SK-N-SH (cell line): Measurements from ENCODE around the gene TTC23. TPM values are rescaled to one million over a fixed set of nuclear protein-coding genes. Genes with fewer than 3 reads are reported as not detected.

Experiments
- CTCF ChIA-PET: fragments of 300-600, 350-600 bp; formaldehyde crosslinking; extraction: SDS; loops from one replicate; lab custom pipeline; 2021; lab: Yijun Ruan, JAX
- POLR2A ChIA-PET: fragments of 350-600 bp; sonication (Branson Sonifier 250); formaldehyde crosslinking; extraction: SDS; loops from one replicate; lab custom pipeline; 2020; ENCODE audit warnings: antibody characterized with exemption, inconsistent platforms; lab: Yijun Ruan, JAX
- DNase-seq: peaks from one replicate; pipeline ENCODE4 v3.0.0; 2012
- H2AFZ ChIP-seq: fragments of 200-600 bp; sonication (generic); 2 replicates; pipeline ENCODE4 v1.8.1; 2016; ENCODE audit warnings: antibody characterized with exemption, mild to moderate bottlenecking, low read depth
- H3F3A ChIP-seq: fragments of 200-600 bp; sonication (generic); replicated peaks from 2 replicates; pipeline ENCODE3; 2016; ENCODE audit warnings: antibody characterized with exemption, mild to moderate bottlenecking; ENCODE audit not compliant: insufficient read depth
- H3K27ac ChIP-seq, 2 experiments: fragments of 200-500 bp in 1 of 2; fragments of 200-600 bp in 1 of 2; sonication (Bioruptor generic) in 1 of 2; sonication (generic), shearing (Covaris generic) in 1 of 2; 2 replicates each; pipeline versions ENCODE4 v1.5.1 to v1.6.1; 2014 to 2016; ENCODE audit warnings: low read depth in 2 of 2, inconsistent platforms in 1 of 2, low read length in 1 of 2, mild to moderate bottlenecking in 1 of 2, mixed read lengths in 1 of 2
- H3K27me3 ChIP-seq: fragments of 200-600 bp; sonication (generic), shearing (Covaris generic); 2 replicates; pipeline ENCODE4 v1.6.1; 2016; ENCODE audit warnings: mixed run types; ENCODE audit not compliant: insufficient read depth
- H3K36me3 ChIP-seq, 2 experiments: fragments of 200-500 bp in 1 of 2; fragments of 200-600 bp in 1 of 2; sonication (Bioruptor generic) in 1 of 2; sonication (generic) in 1 of 2; replicated peaks in 1 of 2; 2 replicates each; pipeline versions ENCODE3 to v1.5.1; 2014 to 2016; ENCODE audit warnings: low read length in 1 of 2, mild to moderate bottlenecking in 1 of 2; ENCODE audit not compliant: insufficient read depth in 2 of 2, control insufficient read depth in 1 of 2
- H3K4me1 ChIP-seq, 2 experiments: fragments of 200-500 bp in 1 of 2; fragments of 200-600 bp in 1 of 2; sonication (Bioruptor generic) in 1 of 2; sonication (generic), shearing (Covaris generic) in 1 of 2; 2 replicates each; pipeline versions ENCODE4 v1.5.1 to v1.6.1; 2014 to 2016; ENCODE audit warnings: low read depth in 1 of 2, low read length in 1 of 2, mixed run types in 1 of 2; ENCODE audit not compliant: insufficient read depth in 2 of 2, control insufficient read depth in 1 of 2
- H3K4me2 ChIP-seq: fragments of 200-600 bp; sonication (generic), shearing (Covaris generic); 2 replicates; pipeline ENCODE4 v1.6.1; 2017; ENCODE audit warnings: mixed run types
- H3K4me3 ChIP-seq, 2 experiments: fragments of 200-500 bp in 1 of 2; fragments of 200-600 bp in 1 of 2; sonication (Bioruptor generic) in 1 of 2; sonication (generic), shearing (Covaris generic) in 1 of 2; 2 replicates each; pipeline versions ENCODE4 v1.5.1 to v1.8.1; 2014 to 2016; ENCODE audit warnings: low read depth in 2 of 2, inconsistent platforms in 1 of 2, low read length in 1 of 2, mild to moderate bottlenecking in 1 of 2, mixed read lengths in 1 of 2, moderate library complexity in 1 of 2
- H3K79me2 ChIP-seq: fragments of 200-600 bp; sonication (generic); 2 replicates; pipeline ENCODE4 v1.8.1; 2017; ENCODE audit warnings: mild to moderate bottlenecking; ENCODE audit not compliant: insufficient read depth
- H3K9ac ChIP-seq: fragments of 200-600 bp; sonication (generic); 2 replicates; pipeline ENCODE4 v1.6.1; 2017; ENCODE audit warnings: mixed run types
- H3K9me2 ChIP-seq: fragments of 200-600 bp; sonication (generic); 2 replicates; pipeline ENCODE4 v1.6.1; 2017; ENCODE audit warnings: mixed run types
- H3K9me3 ChIP-seq: fragments of 200-600 bp; sonication (generic); 2 replicates; pipeline ENCODE4 v1.6.1; 2017; ENCODE audit warnings: mixed run types, mild to moderate bottlenecking, moderate library complexity
- H4K20me1 ChIP-seq: fragments of 200-600 bp; sonication (generic); 2 replicates; pipeline ENCODE4 v1.6.1; 2017; ENCODE audit warnings: mild to moderate bottlenecking, mixed run types; ENCODE audit not compliant: insufficient read depth
- ELF1 ChIP-seq: IDR thresholded peaks from 2 replicates; pipeline ENCODE4 v1.4.0; 2012
- EP300 ChIP-seq, 2 experiments: IDR thresholded peaks; 2 replicates each; pipeline versions ENCODE4 v1.4.0 to v1.6.1; 2012; ENCODE audit warnings: borderline replicate concordance in 1 of 2, low read depth in 1 of 2, low read length in 1 of 2
- FOSL2 ChIP-seq: IDR thresholded peaks from 2 replicates; pipeline ENCODE4 v1.4.0; 2012; ENCODE audit warnings: low read depth, mild to moderate bottlenecking, moderate library complexity, borderline replicate concordance
- FOXM1 ChIP-seq: IDR thresholded peaks from 2 replicates; pipeline ENCODE4 v1.4.0; 2012; ENCODE audit warnings: low read depth, mild to moderate bottlenecking
- GABPA ChIP-seq: IDR thresholded peaks from 2 replicates; pipeline ENCODE4 v1.4.0; 2012; ENCODE audit warnings: low read depth, mild to moderate bottlenecking
- IRF3 ChIP-seq: fragments of 150-350 bp; IDR thresholded peaks from 2 replicates; pipeline ENCODE4 v1.6.1; 2016; ENCODE audit warnings: mild to moderate bottlenecking, low read depth, low read length
- JUND ChIP-seq: IDR thresholded peaks from 2 replicates; pipeline ENCODE4 v1.4.0; 2012
- MEF2A ChIP-seq: IDR thresholded peaks from 2 replicates; pipeline ENCODE4 v1.4.0; 2012; ENCODE audit warnings: low read depth, borderline replicate concordance
- NFIC ChIP-seq: IDR thresholded peaks from 2 replicates; pipeline ENCODE4 v1.4.0; 2012; ENCODE audit warnings: borderline replicate concordance
- RAD21 ChIP-seq: IDR thresholded peaks from 2 replicates; pipeline ENCODE4 v1.6.1; 2012; ENCODE audit warnings: mild to moderate bottlenecking, low read length
- RCOR1 ChIP-seq: fragments of 150-350 bp; IDR thresholded peaks from 2 replicates; pipeline ENCODE4 v1.6.1; 2017; ENCODE audit warnings: antibody characterized with exemption, low read length
- RXRA ChIP-seq: IDR thresholded peaks from 2 replicates; pipeline ENCODE4 v1.4.0; 2012; ENCODE audit warnings: low read depth, mild to moderate bottlenecking, borderline replicate concordance
- SIN3A ChIP-seq: IDR thresholded peaks from 2 replicates; pipeline ENCODE4 v1.6.1; 2012; ENCODE audit warnings: low read depth, mild to moderate bottlenecking, low read length, moderate library complexity, borderline replicate concordance
- SMC3 ChIP-seq: IDR thresholded peaks from 2 replicates; pipeline ENCODE4 v1.6.1; 2012; ENCODE audit warnings: low read depth, low read length, improper control_type of control experiment
- TAF1 ChIP-seq: IDR thresholded peaks from 2 replicates; pipeline ENCODE4 v1.6.1; 2012; ENCODE audit warnings: low read depth, mild to moderate bottlenecking, low read length, moderate library complexity, borderline replicate concordance
- WGBS: methylation state at CpG from one replicate; pipeline ENCODE4 v1.1.6; 2017; ENCODE audit warnings: low lambda C conversion rate; 5-methylcytosine and 5-hydroxymethylcytosine counted together
- polyA plus RNA-seq, 3 experiments: library from polyadenylated mRNA; depleted of rRNA; stranded (reverse); fragments of >200 nt; gene quantifications; 2 replicates each; pipeline ENCODE4 v1.2.3, GENCODE V29; 2012
- TF ChIP-seq, protein P1 (sequence below): fragments of 150-350 bp; IDR thresholded peaks from 2 replicates; pipeline ENCODE4 v1.6.1; 2017; ENCODE audit warnings: antibody characterized with exemption, low read length, low read depth, borderline replicate concordance
- TF ChIP-seq, protein P2 (sequence below): IDR thresholded peaks from 2 replicates; pipeline ENCODE4 v1.6.1; 2012; ENCODE audit warnings: mild to moderate bottlenecking, low read depth, low read length, moderate library complexity
- TF ChIP-seq, protein P3 (sequence below): fragments of 200-600 bp; sonication (generic); IDR thresholded peaks from 2 replicates; pipeline ENCODE4 v1.6.1; 2017; ENCODE audit warnings: antibody characterized with exemption, mild to moderate bottlenecking, moderate library complexity
- TF ChIP-seq, protein P4 (sequence below): IDR thresholded peaks from 2 replicates; pipeline ENCODE4 v1.4.0; 2012; ENCODE audit warnings: low read depth

Gene TTC23
- polyA plus RNA-seq, 1 of the 3 experiments (the other 2 are of a cell fraction) = 0.79 TPM

DNA sequence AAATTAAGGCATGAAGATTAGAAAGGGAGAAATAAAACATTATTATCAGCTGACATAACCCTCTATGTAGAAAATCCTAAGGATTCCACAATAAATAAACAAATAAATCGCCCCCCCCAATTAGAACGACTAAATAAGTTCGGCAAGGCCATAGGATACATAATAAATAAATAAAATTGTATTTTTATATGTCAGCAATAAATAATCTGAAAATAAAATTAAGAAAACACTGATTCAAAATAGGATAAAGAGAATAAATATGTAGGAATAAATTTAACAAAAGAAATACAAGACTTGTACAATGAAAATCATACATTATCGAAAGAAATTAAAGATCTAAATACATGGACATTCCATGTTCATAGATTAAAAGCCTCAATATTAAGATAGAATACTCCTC lies 5.1 kb downstream of the TTC23 start (continued):
- TF ChIP-seq, protein P1, sequence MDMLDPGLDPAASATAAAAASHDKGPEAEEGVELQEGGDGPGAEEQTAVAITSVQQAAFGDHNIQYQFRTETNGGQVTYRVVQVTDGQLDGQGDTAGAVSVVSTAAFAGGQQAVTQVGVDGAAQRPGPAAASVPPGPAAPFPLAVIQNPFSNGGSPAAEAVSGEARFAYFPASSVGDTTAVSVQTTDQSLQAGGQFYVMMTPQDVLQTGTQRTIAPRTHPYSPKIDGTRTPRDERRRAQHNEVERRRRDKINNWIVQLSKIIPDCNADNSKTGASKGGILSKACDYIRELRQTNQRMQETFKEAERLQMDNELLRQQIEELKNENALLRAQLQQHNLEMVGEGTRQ = no peak
- TF ChIP-seq ELF1 (no peak), JUND (no peak), NFIC (no peak), RXRA (no peak)

DNA sequence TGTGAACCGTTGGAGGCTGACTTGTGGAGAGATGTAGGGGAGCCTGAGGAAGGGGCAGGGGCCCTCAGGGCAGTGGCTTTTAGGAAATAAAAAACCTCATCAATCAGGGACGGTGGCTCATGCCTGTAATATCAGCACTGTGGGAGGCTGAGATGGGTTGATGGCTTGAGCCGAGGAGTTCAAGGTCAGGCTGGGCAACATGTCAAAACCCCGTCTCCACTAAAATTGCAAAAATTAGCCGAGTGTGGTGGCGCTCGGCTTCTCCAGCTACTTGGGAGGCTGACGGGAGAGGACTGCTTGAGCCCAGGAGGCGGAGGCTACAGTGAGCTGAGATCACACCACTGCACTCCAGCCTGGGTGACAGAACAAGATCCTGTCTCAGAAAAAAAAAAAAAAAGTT lies 7.6 kb downstream of the TTC23 start:
- Histone ChIP-seq H3K27me3 (no peaks in the 10 kb centered on the region), H3K9ac (no peak overlapping the region), H3K4me3 (no peak overlapping the region), H3K4me1 (no peaks in the 10 kb centered on the region), H3F3A (no peaks in the 10 kb centered on the region), H3K9me2 (no peaks in the 10 kb centered on the region), H3K4me2 (no peak overlapping the region), H2AFZ (no peak overlapping the region), H3K27ac (no peak overlapping the region), H4K20me1 (no peaks in the 10 kb centered on the region), H3K36me3 (peaks cover 0 to 3% of the 10 kb centered on the region in 2 experiments), H3K9me3 (no peaks in the 10 kb centered on the region), H3K79me2 (no peaks in the 10 kb centered on the region)
- WGBS = 92% methylated on average over 9 of the region's 9 CpGs
- TF ChIP-seq, protein P2, sequence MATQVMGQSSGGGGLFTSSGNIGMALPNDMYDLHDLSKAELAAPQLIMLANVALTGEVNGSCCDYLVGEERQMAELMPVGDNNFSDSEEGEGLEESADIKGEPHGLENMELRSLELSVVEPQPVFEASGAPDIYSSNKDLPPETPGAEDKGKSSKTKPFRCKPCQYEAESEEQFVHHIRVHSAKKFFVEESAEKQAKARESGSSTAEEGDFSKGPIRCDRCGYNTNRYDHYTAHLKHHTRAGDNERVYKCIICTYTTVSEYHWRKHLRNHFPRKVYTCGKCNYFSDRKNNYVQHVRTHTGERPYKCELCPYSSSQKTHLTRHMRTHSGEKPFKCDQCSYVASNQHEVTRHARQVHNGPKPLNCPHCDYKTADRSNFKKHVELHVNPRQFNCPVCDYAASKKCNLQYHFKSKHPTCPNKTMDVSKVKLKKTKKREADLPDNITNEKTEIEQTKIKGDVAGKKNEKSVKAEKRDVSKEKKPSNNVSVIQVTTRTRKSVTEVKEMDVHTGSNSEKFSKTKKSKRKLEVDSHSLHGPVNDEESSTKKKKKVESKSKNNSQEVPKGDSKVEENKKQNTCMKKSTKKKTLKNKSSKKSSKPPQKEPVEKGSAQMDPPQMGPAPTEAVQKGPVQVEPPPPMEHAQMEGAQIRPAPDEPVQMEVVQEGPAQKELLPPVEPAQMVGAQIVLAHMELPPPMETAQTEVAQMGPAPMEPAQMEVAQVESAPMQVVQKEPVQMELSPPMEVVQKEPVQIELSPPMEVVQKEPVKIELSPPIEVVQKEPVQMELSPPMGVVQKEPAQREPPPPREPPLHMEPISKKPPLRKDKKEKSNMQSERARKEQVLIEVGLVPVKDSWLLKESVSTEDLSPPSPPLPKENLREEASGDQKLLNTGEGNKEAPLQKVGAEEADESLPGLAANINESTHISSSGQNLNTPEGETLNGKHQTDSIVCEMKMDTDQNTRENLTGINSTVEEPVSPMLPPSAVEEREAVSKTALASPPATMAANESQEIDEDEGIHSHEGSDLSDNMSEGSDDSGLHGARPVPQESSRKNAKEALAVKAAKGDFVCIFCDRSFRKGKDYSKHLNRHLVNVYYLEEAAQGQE = no peak
- TF ChIP-seq SIN3A = no peak
- TF ChIP-seq, protein P3, sequence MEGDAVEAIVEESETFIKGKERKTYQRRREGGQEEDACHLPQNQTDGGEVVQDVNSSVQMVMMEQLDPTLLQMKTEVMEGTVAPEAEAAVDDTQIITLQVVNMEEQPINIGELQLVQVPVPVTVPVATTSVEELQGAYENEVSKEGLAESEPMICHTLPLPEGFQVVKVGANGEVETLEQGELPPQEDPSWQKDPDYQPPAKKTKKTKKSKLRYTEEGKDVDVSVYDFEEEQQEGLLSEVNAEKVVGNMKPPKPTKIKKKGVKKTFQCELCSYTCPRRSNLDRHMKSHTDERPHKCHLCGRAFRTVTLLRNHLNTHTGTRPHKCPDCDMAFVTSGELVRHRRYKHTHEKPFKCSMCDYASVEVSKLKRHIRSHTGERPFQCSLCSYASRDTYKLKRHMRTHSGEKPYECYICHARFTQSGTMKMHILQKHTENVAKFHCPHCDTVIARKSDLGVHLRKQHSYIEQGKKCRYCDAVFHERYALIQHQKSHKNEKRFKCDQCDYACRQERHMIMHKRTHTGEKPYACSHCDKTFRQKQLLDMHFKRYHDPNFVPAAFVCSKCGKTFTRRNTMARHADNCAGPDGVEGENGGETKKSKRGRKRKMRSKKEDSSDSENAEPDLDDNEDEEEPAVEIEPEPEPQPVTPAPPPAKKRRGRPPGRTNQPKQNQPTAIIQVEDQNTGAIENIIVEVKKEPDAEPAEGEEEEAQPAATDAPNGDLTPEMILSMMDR = no peak
- POLR2A ChIA-PET = no interaction called here
- CTCF ChIA-PET = no interaction called here
- DNase-seq = no peak

- Histone ChIP-seq H3K27ac (no peak overlapping the region), H3K4me1 (no peaks in the 10 kb centered on the region), H3K9me2 (no peaks in the 10 kb centered on the region), H3K4me3 (no peak overlapping the region), H4K20me1 (no peaks in the 10 kb centered on the region), H3K27me3 (no peaks in the 10 kb centered on the region), H3K9me3 (no peaks in the 10 kb centered on the region), H3F3A (no peaks in the 10 kb centered on the region), H3K36me3 (peaks cover 0 to 3% of the 10 kb centered on the region in 2 experiments), H3K79me2 (no peaks in the 10 kb centered on the region), H3K9ac (no peak overlapping the region), H2AFZ (no peak overlapping the region), H3K4me2 (no peak overlapping the region)
- 78% methylated on average over 1 of the region's 1 CpG for WGBS
- CTCF ChIA-PET = no interaction called here
- POLR2A ChIA-PET = no interaction called here
- no peak for DNase-seq
- TF ChIP-seq FOXM1 (no peak), MEF2A (no peak), TAF1 (no peak), EP300 (IDR thresholded peaks at IDR 0.05; ENCODE audit: borderline replicate concordance in 1 of 2, low read depth in 1 of 2, low read length in 1 of 2) (no peak), SMC3 (no peak), GABPA (no peak), SIN3A (no peak), RCOR1 (no peak), RAD21 (no peak), IRF3 (no peak), NFIC (no peak), FOSL2 (no peak), ELF1 (no peak)
- TF ChIP-seq, protein P4, sequence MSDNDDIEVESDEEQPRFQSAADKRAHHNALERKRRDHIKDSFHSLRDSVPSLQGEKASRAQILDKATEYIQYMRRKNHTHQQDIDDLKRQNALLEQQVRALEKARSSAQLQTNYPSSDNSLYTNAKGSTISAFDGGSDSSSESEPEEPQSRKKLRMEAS = no peak
These were observed 9.7 kb downstream of the TTC23 start for GRCh38 chr15:99239545-99240198.
